ENCODE results near the gene CITED4.
A peak's percentile ranks its signal among the peaks of the same experiment; 100 is the strongest.
"Not testable (repeated sequence)": the region's sequence is repeated elsewhere in the genome, so short reads cannot be mapped to it uniquely, and the experiment has no call there.

CITED4 gene

GRCh38 chr1:40898431-40898901 is 36.3 kb upstream of the CITED4 start:
- Histone ChIP-seq H3K9ac (ENCODE audit: low read length) (no peak overlapping the region), H2BK15ac (replicated peaks; ENCODE audit: low read depth) (no peak overlapping the region), H2BK120ac (ENCODE audit: low read depth, low read length) (no peak overlapping the region), H2AK5ac (ENCODE audit: low read length) (no peak overlapping the region), H4K5ac (ENCODE audit: low read length) (no peak overlapping the region), H3K36me3 (ENCODE audit: control insufficient read depth, insufficient read depth, low read length) (no peaks in the 10 kb centered on the region), H3K4me3 (ENCODE audit: low read length) (no peak overlapping the region), H2BK5ac (ENCODE audit: low read length) (no peak overlapping the region), H3K4me1 (ENCODE audit: control insufficient read depth, low read depth, low read length) (peaks cover 4% of the 10 kb centered on the region), H3K4ac (ENCODE audit: low read depth, low read length) (no peak overlapping the region), H3K4me2 (ENCODE audit: low read length) (no peak overlapping the region), H3K27ac (ENCODE audit: low read depth, low read length) (no peak overlapping the region), H3K79me2 (ENCODE audit: control insufficient read depth, insufficient read depth, low read length) (no peaks in the 10 kb centered on the region), H3K23ac (ENCODE audit: low read length) (peak overlapping the region; percentile 24), H3K18ac (ENCODE audit: low read length) (no peak overlapping the region), H4K8ac (ENCODE audit: low read depth, low read length) (no peak overlapping the region), H3K27me3 (ENCODE audit: insufficient read depth, low read length, poor library complexity) (no peaks in the 10 kb centered on the region), H3K79me1 (ENCODE audit: low read length) (no peaks in the 10 kb centered on the region), H3K56ac (ENCODE audit: low read length) (no peak overlapping the region)
- no peak for DNase-seq
- no CpG with 5 or more reads among the region's 4 CpGs for WGBS (ENCODE audit: extremely low coverage, insufficient coverage, low lambda C conversion rate)

DNA sequence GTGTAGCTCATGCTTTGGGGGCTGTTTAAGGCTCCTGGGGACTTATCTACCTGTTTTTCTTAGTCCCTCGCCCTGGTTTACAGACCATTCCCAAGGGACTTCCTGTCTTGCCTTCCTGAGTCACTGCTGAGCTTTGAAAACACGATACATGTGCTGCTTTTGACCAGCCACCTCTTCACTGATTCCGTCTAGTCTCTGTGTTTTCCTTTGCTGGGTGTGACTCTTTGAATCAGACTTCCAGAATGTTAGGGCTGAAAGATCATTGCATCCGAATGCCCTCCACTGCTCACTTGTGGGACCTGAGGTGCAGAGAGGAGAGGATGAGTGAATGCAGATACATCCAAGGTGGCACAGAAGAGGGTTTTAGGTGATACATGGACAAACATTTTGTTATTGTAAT is 35.4 kb upstream of the CITED4 start:
- no peak overlapping the region for H4K5ac ChIP-seq (ENCODE audit: low read length)
- H3K27me3 ChIP-seq (ENCODE audit: insufficient read depth, low read length, poor library complexity): no peaks in the 10 kb centered on the region
- H2BK5ac ChIP-seq (ENCODE audit: low read length): no peak overlapping the region
- no peaks in the 10 kb centered on the region for H3K79me2 ChIP-seq (ENCODE audit: control insufficient read depth, insufficient read depth, low read length)
- peaks cover 4% of the 10 kb centered on the region for H3K4me1 ChIP-seq (ENCODE audit: control insufficient read depth, low read depth, low read length)
- no peak overlapping the region for H3K27ac ChIP-seq (ENCODE audit: low read depth, low read length)
- no peak overlapping the region for H3K23ac ChIP-seq (ENCODE audit: low read length)
- no peak overlapping the region for H2BK120ac ChIP-seq (ENCODE audit: low read depth, low read length)
- H3K36me3 ChIP-seq (ENCODE audit: control insufficient read depth, insufficient read depth, low read length): no peaks in the 10 kb centered on the region
- H3K56ac ChIP-seq (ENCODE audit: low read length): no peak overlapping the region
- H3K18ac ChIP-seq (ENCODE audit: low read length): no peak overlapping the region
- WGBS (ENCODE audit: extremely low coverage, insufficient coverage, low lambda C conversion rate): no CpG with 5 or more reads among the region's 4 CpGs
- H2AK5ac ChIP-seq (ENCODE audit: low read length): no peak overlapping the region
- no peak overlapping the region for H3K4me3 ChIP-seq (ENCODE audit: low read length)
- H4K8ac ChIP-seq (ENCODE audit: low read depth, low read length): no peak overlapping the region
- H3K4ac ChIP-seq (ENCODE audit: low read depth, low read length): no peak overlapping the region
- no peak overlapping the region for H3K9ac ChIP-seq (ENCODE audit: low read length)
- no peaks in the 10 kb centered on the region for H3K79me1 ChIP-seq (ENCODE audit: low read length)
- no peak overlapping the region for H3K4me2 ChIP-seq (ENCODE audit: low read length)
- no peak for DNase-seq
- H2BK15ac ChIP-seq (replicated peaks; ENCODE audit: low read depth): no peak overlapping the region

- Histone ChIP-seq H2AK5ac (ENCODE audit: low read length) (no peak overlapping the region), H3K18ac (ENCODE audit: low read length) (no peak overlapping the region), H3K79me2 (ENCODE audit: control insufficient read depth, insufficient read depth, low read length) (no peaks in the 10 kb centered on the region), H3K36me3 (ENCODE audit: control insufficient read depth, insufficient read depth, low read length) (no peaks in the 10 kb centered on the region), H3K9ac (ENCODE audit: low read length) (no peak overlapping the region), H4K5ac (ENCODE audit: low read length) (no peak overlapping the region), H3K4me3 (ENCODE audit: low read length) (no peak overlapping the region), H3K79me1 (ENCODE audit: low read length) (no peaks in the 10 kb centered on the region), H3K4ac (ENCODE audit: low read depth, low read length) (no peak overlapping the region), H2BK15ac (replicated peaks; ENCODE audit: low read depth) (no peak overlapping the region), H2BK5ac (ENCODE audit: low read length) (no peak overlapping the region), H4K8ac (ENCODE audit: low read depth, low read length) (no peak overlapping the region), H3K4me2 (ENCODE audit: low read length) (no peak overlapping the region), H2BK120ac (ENCODE audit: low read depth, low read length) (no peak overlapping the region), H3K27me3 (ENCODE audit: insufficient read depth, low read length, poor library complexity) (no peaks in the 10 kb centered on the region), H3K56ac (ENCODE audit: low read length) (no peak overlapping the region), H3K23ac (ENCODE audit: low read length) (no peak overlapping the region), H3K4me1 (ENCODE audit: control insufficient read depth, low read depth, low read length) (peaks cover 4% of the 10 kb centered on the region), H3K27ac (ENCODE audit: low read depth, low read length) (no peak overlapping the region)
- WGBS (ENCODE audit: extremely low coverage, insufficient coverage, low lambda C conversion rate): no CpG with 5 or more reads among the region's 3 CpGs
- no peak for DNase-seq
Measured at GRCh38 chr1:40896482-40896881, 34.3 kb upstream of the CITED4 start.

GRCh38 chr1:40895601-40896000 is 33.4 kb upstream of the CITED4 start:
- Histone ChIP-seq H3K18ac (ENCODE audit: low read length) (no peak overlapping the region), H3K9ac (ENCODE audit: low read length) (no peak overlapping the region), H3K23ac (ENCODE audit: low read length) (no peak overlapping the region), H3K27ac (ENCODE audit: low read depth, low read length) (no peak overlapping the region), H2BK5ac (ENCODE audit: low read length) (no peak overlapping the region), H3K4me3 (ENCODE audit: low read length) (no peak overlapping the region), H3K4ac (ENCODE audit: low read depth, low read length) (no peak overlapping the region), H2BK120ac (ENCODE audit: low read depth, low read length) (no peak overlapping the region), H4K5ac (ENCODE audit: low read length) (no peak overlapping the region), H3K36me3 (ENCODE audit: control insufficient read depth, insufficient read depth, low read length) (no peaks in the 10 kb centered on the region), H3K79me1 (ENCODE audit: low read length) (no peaks in the 10 kb centered on the region), H3K27me3 (ENCODE audit: insufficient read depth, low read length, poor library complexity) (no peaks in the 10 kb centered on the region), H4K8ac (ENCODE audit: low read depth, low read length) (no peak overlapping the region), H2AK5ac (ENCODE audit: low read length) (no peak overlapping the region), H3K4me1 (ENCODE audit: control insufficient read depth, low read depth, low read length) (peaks cover 4% of the 10 kb centered on the region), H3K4me2 (ENCODE audit: low read length) (no peak overlapping the region), H2BK15ac (replicated peaks; ENCODE audit: low read depth) (no peak overlapping the region), H3K79me2 (ENCODE audit: control insufficient read depth, insufficient read depth, low read length) (no peaks in the 10 kb centered on the region), H3K56ac (ENCODE audit: low read length) (no peak overlapping the region)
- no CpG with 5 or more reads among the region's 1 CpG for WGBS (ENCODE audit: extremely low coverage, insufficient coverage, low lambda C conversion rate)
- DNase-seq: no peak

DNA sequence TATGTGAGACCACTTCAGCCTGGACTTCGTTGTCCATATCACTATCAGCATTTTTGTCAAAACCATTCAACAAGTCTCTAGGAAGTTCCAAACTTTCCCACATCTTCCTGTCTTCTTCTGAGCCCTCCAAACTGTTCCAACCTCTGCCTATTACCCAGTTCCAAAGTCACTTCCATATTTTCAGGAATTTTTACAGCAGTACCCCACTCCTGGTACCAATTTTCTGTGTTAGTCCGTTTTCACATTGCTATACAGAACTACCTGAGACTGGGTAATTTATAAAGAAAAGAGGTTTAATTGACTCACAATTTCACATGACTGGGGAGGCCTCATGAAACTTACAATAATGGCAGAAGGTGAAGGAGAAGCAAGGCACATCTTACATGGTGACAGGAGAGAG is 32.7 kb upstream of the CITED4 start:
- H4K5ac ChIP-seq (ENCODE audit: low read length); H2BK15ac ChIP-seq (replicated peaks; ENCODE audit: low read depth); H3K4me2 ChIP-seq (ENCODE audit: low read length); H3K36me3 ChIP-seq (ENCODE audit: control insufficient read depth, insufficient read depth, low read length); H3K56ac ChIP-seq (ENCODE audit: low read length); H3K79me2 ChIP-seq (ENCODE audit: control insufficient read depth, insufficient read depth, low read length); H3K18ac ChIP-seq (ENCODE audit: low read length); H3K9ac ChIP-seq (ENCODE audit: low read length); H2AK5ac ChIP-seq (ENCODE audit: low read length); H3K27ac ChIP-seq (ENCODE audit: low read depth, low read length); H3K79me1 ChIP-seq (ENCODE audit: low read length); H4K8ac ChIP-seq (ENCODE audit: low read depth, low read length); H3K4ac ChIP-seq (ENCODE audit: low read depth, low read length); DNase-seq; H2BK5ac ChIP-seq (ENCODE audit: low read length); H3K4me3 ChIP-seq (ENCODE audit: low read length); H3K4me1 ChIP-seq (ENCODE audit: control insufficient read depth, low read depth, low read length); H2BK120ac ChIP-seq (ENCODE audit: low read depth, low read length); H3K27me3 ChIP-seq (ENCODE audit: insufficient read depth, low read length, poor library complexity); H3K23ac ChIP-seq (ENCODE audit: low read length): not testable (repeated sequence)
- no CpG with 5 or more reads among the region's 2 CpGs for WGBS (ENCODE audit: extremely low coverage, insufficient coverage, low lambda C conversion rate)

- no peak overlapping the region for H4K8ac ChIP-seq (ENCODE audit: low read depth, low read length)
Measured at GRCh38 chr1:40894455-40894854, 32.3 kb upstream of the CITED4 start.

More at GRCh38 chr1:40894455-40894854, 32.3 kb upstream of the CITED4 start:
- H3K4me2 ChIP-seq (ENCODE audit: low read length): no peak overlapping the region
- H3K27ac ChIP-seq (ENCODE audit: low read depth, low read length): no peak overlapping the region
- no peak overlapping the region for H3K18ac ChIP-seq (ENCODE audit: low read length)
- H3K79me2 ChIP-seq (ENCODE audit: control insufficient read depth, insufficient read depth, low read length): no peaks in the 10 kb centered on the region
- no peak overlapping the region for H3K23ac ChIP-seq (ENCODE audit: low read length)
- H3K4me1 ChIP-seq (ENCODE audit: control insufficient read depth, low read depth, low read length): peaks cover 4% of the 10 kb centered on the region
- H2BK15ac ChIP-seq (replicated peaks; ENCODE audit: low read depth): no peak overlapping the region
- H3K79me1 ChIP-seq (ENCODE audit: low read length): no peaks in the 10 kb centered on the region
- no peak overlapping the region for H3K4me3 ChIP-seq (ENCODE audit: low read length)
- H2BK5ac ChIP-seq (ENCODE audit: low read length): no peak overlapping the region
- no peak overlapping the region for H2BK120ac ChIP-seq (ENCODE audit: low read depth, low read length)
- H2AK5ac ChIP-seq (ENCODE audit: low read length): no peak overlapping the region
- no peak overlapping the region for H3K4ac ChIP-seq (ENCODE audit: low read depth, low read length)
- no peak for DNase-seq
- H3K36me3 ChIP-seq (ENCODE audit: control insufficient read depth, insufficient read depth, low read length): no peaks in the 10 kb centered on the region
- H3K27me3 ChIP-seq (ENCODE audit: insufficient read depth, low read length, poor library complexity): no peaks in the 10 kb centered on the region
- no peak overlapping the region for H3K56ac ChIP-seq (ENCODE audit: low read length)
- no peak overlapping the region for H4K5ac ChIP-seq (ENCODE audit: low read length)
- H3K9ac ChIP-seq (ENCODE audit: low read length): no peak overlapping the region

Data from mesendoderm (in vitro differentiated cells).